Loucy (cell line): ENCODE results near the gene BCO2.

Experiments
- CTCF ChIP-seq: fragments of 200-600 bp; sonication (generic); conservative IDR thresholded peaks from 2 replicates; pipeline ENCODE4 v1.5.1; 2014; ENCODE audit warnings: mild to moderate bottlenecking, antibody characterized with exemption, low read length
- EZH2phosphoT487 ChIP-seq: fragments of 200-600 bp; IDR thresholded peaks from 2 replicates; pipeline ENCODE4 v1.6.1; 2018; ENCODE audit warnings: antibody characterized with exemption, mild to moderate bottlenecking, moderate library complexity, borderline replicate concordance

DNA sequence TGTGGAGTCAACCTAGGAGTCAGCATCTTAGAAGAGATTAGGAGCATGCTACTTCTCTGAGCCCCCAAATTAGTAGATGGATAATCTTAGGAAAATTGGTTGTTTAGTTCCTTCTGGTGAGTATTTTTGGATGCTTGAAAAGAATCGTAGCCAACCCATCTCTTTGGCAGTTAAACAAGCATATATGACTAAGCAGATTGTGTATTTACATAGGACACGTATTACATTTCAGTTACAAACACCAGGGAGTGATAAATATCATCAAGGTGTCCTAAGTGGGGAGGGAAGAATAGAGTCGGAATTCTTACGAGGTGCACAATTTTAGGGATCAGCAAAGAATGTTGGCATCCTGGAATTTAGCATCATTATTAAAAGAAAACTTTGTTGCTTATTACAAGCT lies 71.9 kb downstream of the BCO2 start:
- TF ChIP-seq CTCF (no peak), EZH2phosphoT487 (no peak)
